Lung (tissue), 4 donors: ENCODE measurements around the gene ARHGEF35. TPM values are rescaled to one million over a fixed set of nuclear protein-coding genes. Genes with fewer than 3 reads are reported as not detected.

Experiments
- polyA plus RNA-seq, 2 donors: library from polyadenylated mRNA; stranded (reverse); fragments of 200-250 nt; gene quantifications; one replicate each; pipeline ENCODE4 v1.2.1, GENCODE V29; 2013
- total RNA-seq, 2 donors: library from RNA; depleted of rRNA in 1 of 2; stranded (reverse); fragments of >200 nt in 1 of 2; gene quantifications; one replicate each; pipeline ENCODE4 v1.2.1, GENCODE V29; 2014 to 2021
- donor health status: Bipolar disorder and iron deficiency.
- donor health status: healthy.
- donor health status: DM: yes; HTN: yes; CAD: no.

Gene ARHGEF35
- total and polyA plus RNA-seq, 4 donors = 8.4 to 12.4 (median 9.9) TPM

Other genes with a start within 250 kb of the ARHGEF35 start
- gene OR2F1, start 241.0 kb downstream of the ARHGEF35 start, total RNA-seq = not detected
- gene OR2F1, start 241.0 kb downstream of the ARHGEF35 start, polyA plus RNA-seq = not detected
- not detected for gene OR6B1, start 195.5 kb downstream of the ARHGEF35 start, total RNA-seq
- gene OR6B1, start 195.5 kb downstream of the ARHGEF35 start, polyA plus RNA-seq = not detected
- gene OR2A5, start 146.9 kb downstream of the ARHGEF35 start, total RNA-seq = not detected
- not detected for gene OR2A5, start 146.9 kb downstream of the ARHGEF35 start, polyA plus RNA-seq
- not detected for gene OR2A25, start 126.0 kb downstream of the ARHGEF35 start, total RNA-seq
- not detected for gene OR2A25, start 126.0 kb downstream of the ARHGEF35 start, polyA plus RNA-seq
- gene OR2A12, start 109.6 kb downstream of the ARHGEF35 start, total RNA-seq = under 1 TPM in 1 of 2 donors, not detected in 1; 0.06 TPM
- not detected for gene OR2A12, start 109.6 kb downstream of the ARHGEF35 start, polyA plus RNA-seq
- not detected for gene OR2A2, start 86.2 kb downstream of the ARHGEF35 start, total RNA-seq
- gene OR2A2, start 86.2 kb downstream of the ARHGEF35 start, polyA plus RNA-seq = not detected
- gene OR2A14, start 72.7 kb downstream of the ARHGEF35 start, total RNA-seq = not detected
- not detected for gene OR2A14, start 72.7 kb downstream of the ARHGEF35 start, polyA plus RNA-seq
- gene CTAGE4, start 12.4 kb downstream of the ARHGEF35 start, total RNA-seq = 1 to 10 TPM; 4.4 to 8.2 TPM
- 1 to 10 TPM in 1 of 2 donors, under 1 TPM in 1; 0.16 to 4.3 TPM for gene CTAGE4, start 12.4 kb downstream of the ARHGEF35 start, polyA plus RNA-seq
- gene OR2A42, start 43.8 kb upstream of the ARHGEF35 start, total RNA-seq = under 1 TPM in 1 of 2 donors, not detected in 1; 0.26 TPM
- under 1 TPM; 0.02 to 0.04 TPM for gene OR2A42, start 43.8 kb upstream of the ARHGEF35 start, polyA plus RNA-seq
- 10 to 100 TPM in 1 of 2 donors, 1 to 10 TPM in 1; 6.5 to 19.5 TPM for gene OR2A7, start 69.0 kb upstream of the ARHGEF35 start, total RNA-seq
- 1 to 10 TPM; 1.3 to 2.0 TPM for gene OR2A7, start 69.0 kb upstream of the ARHGEF35 start, polyA plus RNA-seq
- 1 to 10 TPM in 1 of 2 donors, under 1 TPM in 1; 0.92 to 2.4 TPM for gene CTAGE8, start 73.5 kb upstream of the ARHGEF35 start, total RNA-seq
- under 1 TPM in 1 of 2 donors, not detected in 1; 0.76 TPM for gene CTAGE8, start 73.5 kb upstream of the ARHGEF35 start, polyA plus RNA-seq
- not detected for gene OR2A1, start 116.6 kb upstream of the ARHGEF35 start, total RNA-seq
- gene OR2A1, start 116.6 kb upstream of the ARHGEF35 start, polyA plus RNA-seq = under 1 TPM; 0.18 to 0.23 TPM
- gene ARHGEF5, start 159.6 kb upstream of the ARHGEF35 start, total RNA-seq = 10 to 100 TPM; 21.7 to 27.1 TPM
- 1 to 10 TPM; 4.5 to 9.6 TPM for gene ARHGEF5, start 159.6 kb upstream of the ARHGEF35 start, polyA plus RNA-seq
- not detected for gene NOBOX, start 207.9 kb upstream of the ARHGEF35 start, total RNA-seq
- not detected for gene NOBOX, start 207.9 kb upstream of the ARHGEF35 start, polyA plus RNA-seq